K562 (cell line): ENCODE measurements around the gene CTPS2. TPM values are rescaled to one million over a fixed set of nuclear protein-coding genes. Genes with fewer than 3 reads are reported as not detected.

Source experiments
- ATAC-seq: fragments of 200-7000 bp; cut with Tn5 transposase; 3 replicates; pipeline ENCODE4 v1.9.1; 2020; ENCODE audit warnings: moderate library complexity
- BruUV-seq: library from RNA; stranded (reverse); fragments of 400-500 nt; replicated peaks from 2 replicates; lab custom pipeline; 2021; lab: Mats Ljungman, UMichigan
- CTCF ChIA-PET: fragments of 300-600 bp; formaldehyde crosslinking; extraction: SDS; loops from one replicate; lab custom pipeline; 2021; ENCODE audit warnings: low intra/inter-chr PET ratio; lab: Yijun Ruan, JAX
- POLR2A ChIA-PET: fragments of 300-600, 350-650 bp; sonication (Branson Sonifier 250); formaldehyde crosslinking; extraction: SDS; loops from one replicate; lab custom pipeline; 2021; ENCODE audit warnings: antibody characterized with exemption, inconsistent platforms; lab: Yijun Ruan, JAX
- DNase-seq, 4 experiments: peaks; one replicate each; pipeline versions ENCODE4 v3.0.0 to v3.0.0-alpha.2; 2011 to 2018; ENCODE audit warnings: low spot score in 3 of 4, mixed read lengths in 3 of 4; ENCODE audit errors: extremely low read depth in 1 of 4
- FAIRE-seq: peaks from 2 replicates; lab custom pipeline; 2011; peaks lifted over from hg19 to GRCh38; lab: Jason Lieb, UNC
- H2AFZ ChIP-seq: 2 replicates; pipeline ENCODE4 v1.6.0; 2011; ENCODE audit warnings: low read depth, low read length, control low read depth, inconsistent platforms
- H3K27ac ChIP-seq: fragments of 200-600 bp; 3 replicates; pipeline ENCODE4 v1.8.0; 2011; ENCODE audit warnings: low read depth, mild to moderate bottlenecking, control low read depth, inconsistent platforms, low read length, moderate library complexity, mixed read lengths; ENCODE audit errors: extremely low read depth
- H3K27me3 ChIP-seq, 2 experiments: fragments of 300-600 bp in 1 of 2; 2 replicates in 1 of 2; 3 replicates in 1 of 2; pipeline versions ENCODE4 v1.6.0 to v1.8.0; 2011; ENCODE audit warnings: inconsistent platforms in 2 of 2, low read length in 2 of 2, mild to moderate bottlenecking in 1 of 2, mixed read lengths in 1 of 2, moderate library complexity in 1 of 2; ENCODE audit not compliant: control insufficient read depth in 2 of 2, insufficient read depth in 2 of 2
- H3K36me3 ChIP-seq: fragments of 300-600 bp; 3 replicates; pipeline ENCODE4 v1.8.0; 2011; ENCODE audit warnings: mild to moderate bottlenecking, low read length, inconsistent platforms; ENCODE audit not compliant: control insufficient read depth, insufficient read depth
- H3K4me1 ChIP-seq, 2 experiments: fragments of 200-600 bp in 1 of 2; replicated peaks in 1 of 2; 2 replicates in 1 of 2; 3 replicates in 1 of 2; pipeline versions ENCODE4 v1.5.1 to v1.8.0; 2011; ENCODE audit warnings: inconsistent platforms in 2 of 2, low read length in 2 of 2, mild to moderate bottlenecking in 1 of 2, mixed read lengths in 1 of 2, moderate library complexity in 1 of 2; ENCODE audit not compliant: control insufficient read depth in 2 of 2, insufficient read depth in 2 of 2
- H3K4me2 ChIP-seq: 2 replicates; pipeline ENCODE4 v1.6.1; 2011; ENCODE audit warnings: low read length, control low read depth, inconsistent platforms, mixed read lengths; ENCODE audit not compliant: insufficient read depth
- H3K4me3 ChIP-seq: fragments of 200-600 bp; sonication (generic), shearing (Covaris generic); 2 replicates; pipeline ENCODE4 v1.5.1; 2016; ENCODE audit warnings: control low read depth, inconsistent platforms
- H3K79me2 ChIP-seq: fragments of 200-600 bp; 3 replicates; pipeline ENCODE4 v1.8.0; 2011; ENCODE audit warnings: low read length, inconsistent platforms; ENCODE audit not compliant: control insufficient read depth, insufficient read depth
- H3K9ac ChIP-seq, 2 experiments: 2 replicates each; pipeline versions ENCODE4 v1.6.0 to v1.6.1; 2011; ENCODE audit warnings: low read depth in 2 of 2, low read length in 2 of 2, control low read depth in 1 of 2, inconsistent platforms in 1 of 2, mild to moderate bottlenecking in 1 of 2, mixed read lengths in 1 of 2; ENCODE audit not compliant: insufficient read depth in 1 of 2
- H3K9me1 ChIP-seq: one replicate; pipeline ENCODE4 v1.6.0; 2011; ENCODE audit warnings: inconsistent platforms, mild to moderate bottlenecking, low read length, moderate library complexity; ENCODE audit not compliant: control insufficient read depth, insufficient read depth
- H3K9me3 ChIP-seq: replicated peaks from 2 replicates; pipeline ENCODE4 v1.5.1; 2011; ENCODE audit warnings: low read depth, low read length, inconsistent platforms; ENCODE audit not compliant: control insufficient read depth, insufficient read depth
- H4K20me1 ChIP-seq: replicated peaks from 2 replicates; pipeline ENCODE4 v1.6.1; 2011; ENCODE audit warnings: low read length, inconsistent platforms, mixed read lengths; ENCODE audit not compliant: control insufficient read depth, insufficient read depth
- ATF3 ChIP-seq, 2 experiments: fragments of 450-650 bp in 1 of 2; sonication (generic) in 1 of 2; formaldehyde crosslinking in 1 of 2; IDR thresholded peaks in 1 of 2; conservative IDR thresholded peaks in 1 of 2; 2 replicates each; pipeline versions ENCODE4 v1.6.1 to v1.8.1; 2016 to 2023; ENCODE audit warnings: mild to moderate bottlenecking in 2 of 2, moderate library complexity in 2 of 2, inconsistent platforms in 1 of 2, missing genetic modification reagents in 1 of 2
- CTBP1 ChIP-seq: fragments of 450-650 bp; IDR thresholded peaks from 2 replicates; pipeline ENCODE4 v1.6.1; 2016; ENCODE audit warnings: borderline replicate concordance
- FOXJ3 ChIP-seq: sonication (generic); formaldehyde crosslinking; IDR thresholded peaks from 2 replicates; pipeline ENCODE4 v1.4.0; 2020; ENCODE audit warnings: mild to moderate bottlenecking, missing genetic modification reagents
- IRF9 ChIP-seq: fragments of 450-650 bp; IDR thresholded peaks from 2 replicates; pipeline ENCODE4 v1.6.1; 2016; ENCODE audit warnings: missing biosample characterization, missing genetic modification characterization
- LEF1 ChIP-seq: fragments of 450-650 bp; IDR thresholded peaks from 2 replicates; pipeline ENCODE4 v1.6.1; 2016; ENCODE audit warnings: mild to moderate bottlenecking
- MTA2 ChIP-seq: fragments of 450-650 bp; IDR thresholded peaks from 2 replicates; pipeline ENCODE4 v1.6.1; 2016; ENCODE audit warnings: low read depth
- PBX2 ChIP-seq, 2 experiments: IDR thresholded peaks in 1 of 2; conservative IDR thresholded peaks in 1 of 2; 2 replicates each; pipeline ENCODE4 v1.6.1; 2016; ENCODE audit warnings: low read depth in 2 of 2, mild to moderate bottlenecking in 1 of 2, missing compliant biosample characterization in 1 of 2, missing genetic modification characterization in 1 of 2, moderate library complexity in 1 of 2
- POLR2G ChIP-seq: fragments of 200-400 bp; formaldehyde crosslinking; IDR thresholded peaks from 2 replicates; pipeline ENCODE4 v1.6.1; 2017; ENCODE audit warnings: low read depth, mild to moderate bottlenecking, antibody characterized with exemption, low read length, moderate library complexity
- TRIM28 ChIP-seq: fragments of 450-650 bp; IDR thresholded peaks from 2 replicates; pipeline ENCODE4 v1.6.1; 2017
- XRCC3 ChIP-seq: fragments of 450-650 bp; IDR thresholded peaks from 2 replicates; pipeline ENCODE4 v1.6.1; 2017; ENCODE audit warnings: mild to moderate bottlenecking, moderate library complexity
- ZBTB2 ChIP-seq: fragments of 450-650 bp; IDR thresholded peaks from 2 replicates; pipeline ENCODE4 v1.6.1; 2016; ENCODE audit warnings: antibody characterized with exemption
- ZNF3 ChIP-seq: fragments of 250-450 bp; sonication (Bioruptor Pico); IDR thresholded peaks from 2 replicates; pipeline ENCODE4 v1.5.0; 2021; ENCODE audit warnings: mild to moderate bottlenecking, moderate library complexity
- ZNF561 ChIP-seq: fragments of 450-650 bp; formaldehyde crosslinking; conservative IDR thresholded peaks from 2 replicates; pipeline ENCODE4 v1.4.0; 2020; ENCODE audit warnings: mild to moderate bottlenecking, moderate library complexity
- ZNF668 ChIP-seq: fragments of 250-450 bp; sonication (Bioruptor Pico); IDR thresholded peaks from 2 replicates; pipeline ENCODE4 v1.8.0; 2022; ENCODE audit warnings: mild to moderate bottlenecking, inconsistent platforms
- ZNF707 ChIP-seq: fragments of 250-450 bp; sonication (Bioruptor Pico); conservative IDR thresholded peaks from 2 replicates; pipeline ENCODE4 v1.8.0; 2022; ENCODE audit warnings: inconsistent platforms, mild to moderate bottlenecking, moderate library complexity
- WGBS: fragments of 100-300 bp; shearing (Covaris generic); methylation state at CpG from one replicate; pipeline ENCODE4 v1.1.6; 2016; ENCODE audit warnings: low coverage, mixed read lengths; ENCODE audit not compliant: insufficient coverage; ENCODE audit errors: missing lambda C conversion rate; 5-methylcytosine and 5-hydroxymethylcytosine counted together
- in situ Hi-C: fragments of 300-500 bp; cut with MboI; formaldehyde crosslinking; loops from 4 replicates; pipeline ENCODE4 v1.15.0; 2018; ENCODE audit warnings: inconsistent platforms, mixed read lengths
- intact Hi-C: fragments of 100-400 bp; cut with micrococcal nuclease; formaldehyde crosslinking; loops from 2 replicates; pipeline ENCODE4 v1.14.2; 2022
- polyA plus RNA-seq, 8 experiments: library from polyadenylated mRNA; depleted of rRNA in 4 of 8; stranded (reverse) in 5 of 8; unstranded in 3 of 8; fragments of >200 nt; fragmentation: Nextera tagmentation in 2 of 8; fragmentation: Illumina TruSeq in 1 of 8; extraction: Ambion mirVana in 2 of 8; extraction: Trizol in 1 of 8; gene quantifications; 2 replicates each; pipeline versions ENCODE4 v1.2.1 to v1.2.3, GENCODE V29; 2011 to 2014; ENCODE audit warnings: inconsistent platforms in 1 of 8, missing spikeins in 1 of 8
- total RNA-seq, 7 experiments: library from RNA; depleted of rRNA in 6 of 7; stranded (reverse); fragments of >200 nt in 6 of 7; fragmentation: Illumina TruSeq in 2 of 7; extraction: Trizol in 2 of 7; gene quantifications; 2 replicates each; pipeline versions ENCODE4 v1.2.1 to v1.2.3, GENCODE V29; 2011 to 2021; ENCODE audit warnings: low replicate concordance in 1 of 7

The CTPS2 gene
- total and polyA plus RNA-seq, 9 of the 15 experiments (the other 6 are each of a cell fraction or from before 2014, with no cell fraction given), result 5.4 to 19.5 (median 14.1) TPM

- ChIA-PET POLR2A (no interaction called here), CTCF (interaction anchor here (0.7 kb wide), 1 partner anchor 231 kb away, joined by 3 read pairs; no protein-coding TSS in a partner anchor)
- no peak overlapping the region for H3K27ac ChIP-seq
- DNase-seq, result no peak
- in situ Hi-C loops (loop anchor here (25.0 kb wide), 1 partner anchor 402 kb away; no protein-coding TSS in a partner anchor), intact Hi-C loops (no loop called here)
- peaks cover 23% of the 10 kb centered on the region; the same call in 2 of the 3 replicates for H3K36me3 ChIP-seq
- no peak for ATAC-seq
- TF ChIP-seq TRIM28 (no peak), IRF9 (no peak), ZNF668 (CRISPR knock-in tag) (no peak), ZNF561 (CRISPR knock-in tag) (no peak), ZNF707 (CRISPR knock-in tag) (no peak), PBX2 (CRISPR knock-in tag; IDR thresholded peaks at IDR 0.05; ENCODE audit: low read depth) (no peak), PBX2 (tag; conservative IDR thresholded peaks at IDR 0.05; ENCODE audit: low read depth) (no peak), FOXJ3 (CRISPR knock-in tag) (no peak), ATF3 (IDR thresholded peaks at IDR 0.05) (no peak), ATF3 (CRISPR knock-in tag; conservative IDR thresholded peaks at IDR 0.05) (no peak), POLR2G (no peak), CTBP1 (no peak), LEF1 (no peak), ZBTB2 (no peak), XRCC3 (no peak), ZNF3 (CRISPR knock-in tag) (no peak), MTA2 (no peak)
- no peak overlapping the region for H3K4me3 ChIP-seq
- no peaks in the 10 kb centered on the region for H3K9me3 ChIP-seq
- H3K9me1 ChIP-seq, result no peaks in the 10 kb centered on the region
- H3K4me2 ChIP-seq, result no peak overlapping the region
- WGBS, result 85% methylated on average over 5 of the region's 5 CpGs
- H3K4me1 ChIP-seq, result no peaks in the 10 kb centered on the region
- H2AFZ ChIP-seq, result no peak overlapping the region
- no peaks in the 10 kb centered on the region for H3K27me3 ChIP-seq
- H3K79me2 ChIP-seq, result no peaks in the 10 kb centered on the region
- no peaks in the 10 kb centered on the region for H4K20me1 ChIP-seq
- no peak for FAIRE-seq
- BruUV-seq, result no TSS peak
- no peak overlapping the region for H3K9ac ChIP-seq
Observed at GRCh38 chrX:16664074-16664473, 48.4 kb downstream of the CTPS2 start.
